Right lobe of liver (tissue), 6 donors: ENCODE measurements around the gene PPP1CB. TPM values are rescaled to one million over a fixed set of nuclear protein-coding genes. Genes with fewer than 3 reads are reported as not detected.

Experiments used
- ATAC-seq, 4 donors: fragments of 200-7000 bp; cut with Tn5 transposase; one replicate each; pipeline ENCODE4 v1.9.1; 2020; ENCODE audit warnings: mild to moderate bottlenecking in 4 of 4, moderate library complexity in 4 of 4
- DNase-seq, 3 donors: peaks; one replicate each; pipeline ENCODE4 v3.0.0-alpha.2; 2020
- H3K27ac ChIP-seq, 3 donors: fragments of 200-600 bp; one replicate each; pipeline ENCODE4 v1.8.0; 2022
- H3K27me3 ChIP-seq, 2 donors: fragments of 200-600 bp; one replicate each; pipeline ENCODE4 v1.8.0; 2022
- H3K36me3 ChIP-seq, 4 donors: fragments of 200-600 bp; sonication (generic) in 1 of 4; one replicate each; pipeline versions ENCODE4 v1.5.1 to v1.8.0; 2017 to 2022; ENCODE audit warnings: control low read depth in 1 of 4
- H3K4me1 ChIP-seq, 4 donors: fragments of 200-600 bp; sonication (generic) in 1 of 4; one replicate each; pipeline versions ENCODE4 v1.5.1 to v1.8.0; 2017 to 2022; ENCODE audit warnings: control low read depth in 1 of 4
- H3K4me3 ChIP-seq, 3 donors: fragments of 200-600 bp; one replicate each; pipeline ENCODE4 v1.8.0; 2022
- H3K9me3 ChIP-seq, 4 donors: fragments of 200-600 bp; sonication (generic) in 1 of 4; one replicate each; pipeline versions ENCODE4 v1.5.1 to v1.8.0; 2017 to 2022; ENCODE audit warnings: control low read depth in 1 of 4
- POLR2A ChIP-seq: fragments of 450-650 bp; IDR thresholded peaks from one replicate; pipeline ENCODE4 v1.6.1; 2017; ENCODE audit warnings: antibody characterized with exemption, mild to moderate bottlenecking
- WGBS: methylation state at CpG from one replicate; pipeline ENCODE4 v1.1.6; 2018; ENCODE audit warnings: low coverage, low lambda C conversion rate; ENCODE audit not compliant: insufficient coverage; ENCODE audit errors: missing lambda C conversion rate; 5-methylcytosine and 5-hydroxymethylcytosine counted together
- intact Hi-C, 2 donors: fragments of 100-400 bp; cut with DNase I; formaldehyde crosslinking; loops; one replicate each; pipeline versions ENCODE4 v1.11.2 to v1.14.1; 2022
- total RNA-seq, 6 experiments: library from RNA; depleted of rRNA in 2 of 6; stranded (reverse); fragments of >200 nt in 2 of 6; fragmentation: NEBNext Ultra II Directional in 3 of 6; extraction: Animal tissue kit (Norgen Biotek cat#: 25700) in 3 of 6; gene quantifications; one replicate each; pipeline versions ENCODE4 v1.1.0 to v1.2.4, GENCODE V29; 2016 to 2023
- TF ChIP-seq, protein P1 (sequence below), 4 donors: fragments of 200-600 bp in 3 of 4; fragments of 450-650 bp in 1 of 4; IDR thresholded peaks; one replicate each; pipeline versions ENCODE4 v1.5.1 to v1.8.0; 2016 to 2022; ENCODE audit warnings: antibody characterized with exemption in 4 of 4, mild to moderate bottlenecking in 2 of 4
- donor health status: DM: no; HTN: yes; CAD: no.
- donor health status: DM: no; HTN: no; CAD: no.
- donor health status: DM: no; HTN: no; CAD: no.
- donor health status: DM: no; HTN: yes; CAD: no.
- donor health status: DM: no; HTN: yes; CAD: no.

Gene PPP1CB
- total RNA-seq, 6 experiments from 2014 or later = 55.7 to 86.3 (median 71.4) TPM

DNA sequence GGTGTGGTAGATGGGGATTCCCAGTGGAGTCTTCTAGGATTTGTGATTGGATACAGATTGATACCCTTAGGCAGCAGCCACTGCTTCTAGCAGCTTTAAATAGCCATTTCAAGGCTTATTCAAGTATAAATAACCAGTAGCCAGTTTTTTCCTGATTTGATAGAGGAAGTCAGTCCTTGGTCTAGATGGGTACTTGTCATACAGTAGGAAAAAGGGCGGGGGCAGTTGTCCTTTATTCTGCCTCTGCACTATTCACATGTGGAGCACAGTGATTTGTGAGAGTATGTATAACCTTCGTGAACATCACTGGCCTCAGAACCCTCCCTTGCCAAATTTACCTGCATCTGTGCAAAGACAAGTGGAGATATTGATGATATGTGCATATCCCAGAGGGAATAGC, 6.8 kb downstream of the PPP1CB start:
- no peak overlapping the region for H3K4me3 ChIP-seq
- no peaks in the 10 kb centered on the region for H3K9me3 ChIP-seq
- intact Hi-C loops = loop anchor here in 1 of 2 donors (10.0 kb wide), 1 partner anchor 144 kb away; no protein-coding TSS in a partner anchor
- WGBS = 94% methylated on average over 2 of the region's 2 CpGs
- H3K27ac ChIP-seq = no peak overlapping the region
- DNase-seq = no peak
- H3K4me1 ChIP-seq = peaks cover 0 to 42% (median 13%) of the 10 kb centered on the region in 4 donors
- peak in 1 of 4 donors; percentile 19 for ATAC-seq
- TF ChIP-seq, protein P1, sequence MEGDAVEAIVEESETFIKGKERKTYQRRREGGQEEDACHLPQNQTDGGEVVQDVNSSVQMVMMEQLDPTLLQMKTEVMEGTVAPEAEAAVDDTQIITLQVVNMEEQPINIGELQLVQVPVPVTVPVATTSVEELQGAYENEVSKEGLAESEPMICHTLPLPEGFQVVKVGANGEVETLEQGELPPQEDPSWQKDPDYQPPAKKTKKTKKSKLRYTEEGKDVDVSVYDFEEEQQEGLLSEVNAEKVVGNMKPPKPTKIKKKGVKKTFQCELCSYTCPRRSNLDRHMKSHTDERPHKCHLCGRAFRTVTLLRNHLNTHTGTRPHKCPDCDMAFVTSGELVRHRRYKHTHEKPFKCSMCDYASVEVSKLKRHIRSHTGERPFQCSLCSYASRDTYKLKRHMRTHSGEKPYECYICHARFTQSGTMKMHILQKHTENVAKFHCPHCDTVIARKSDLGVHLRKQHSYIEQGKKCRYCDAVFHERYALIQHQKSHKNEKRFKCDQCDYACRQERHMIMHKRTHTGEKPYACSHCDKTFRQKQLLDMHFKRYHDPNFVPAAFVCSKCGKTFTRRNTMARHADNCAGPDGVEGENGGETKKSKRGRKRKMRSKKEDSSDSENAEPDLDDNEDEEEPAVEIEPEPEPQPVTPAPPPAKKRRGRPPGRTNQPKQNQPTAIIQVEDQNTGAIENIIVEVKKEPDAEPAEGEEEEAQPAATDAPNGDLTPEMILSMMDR (IDR thresholded peaks at IDR 0.05) = no peak
- no peak for TF ChIP-seq POLR2A
- H3K27me3 ChIP-seq = no peaks in the 10 kb centered on the region
- peaks cover 0 to 3% (median 0%) of the 10 kb centered on the region in 4 donors for H3K36me3 ChIP-seq

DNA sequence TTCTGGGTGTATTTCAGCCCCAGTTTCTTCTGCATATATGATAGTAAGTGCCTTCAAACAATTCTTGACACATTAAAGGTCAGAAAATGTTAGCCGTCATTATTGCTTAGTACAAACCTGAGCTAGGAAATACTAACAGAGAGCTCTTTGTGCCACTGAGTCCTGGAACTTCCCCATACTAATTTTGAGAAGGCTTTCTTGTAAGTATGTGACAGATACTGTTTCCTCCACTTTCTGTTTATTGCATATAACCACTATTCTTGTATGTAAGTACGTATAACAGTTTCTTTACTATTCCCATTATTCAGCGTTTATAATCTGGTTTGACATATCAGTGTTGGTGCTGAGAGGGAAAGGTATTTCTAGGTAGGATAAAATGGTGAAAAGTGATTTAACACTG, 9.8 kb downstream of the PPP1CB start:
- no peak overlapping the region for H3K27ac ChIP-seq
- TF ChIP-seq, protein P1 (IDR thresholded peaks at IDR 0.05) = no peak
- no peak for TF ChIP-seq POLR2A
- no peak for ATAC-seq
- peaks cover 0 to 3% (median 0%) of the 10 kb centered on the region in 4 donors for H3K36me3 ChIP-seq
- DNase-seq = no peak
- 85% methylated on average over 3 of the region's 3 CpGs for WGBS
- no peaks in the 10 kb centered on the region for H3K27me3 ChIP-seq
- peaks cover 0 to 25% (median 9%) of the 10 kb centered on the region in 4 donors for H3K4me1 ChIP-seq
- H3K9me3 ChIP-seq = no peaks in the 10 kb centered on the region
- H3K4me3 ChIP-seq = no peak overlapping the region
- intact Hi-C loops = no loop called here

GRCh38 chr2:28764909-28765711, 13.5 kb downstream of the PPP1CB start:
- no peaks in the 10 kb centered on the region for H3K9me3 ChIP-seq
- DNase-seq (no peak), ATAC-seq (no peak)
- TF ChIP-seq, protein P1 (IDR thresholded peaks at IDR 0.05) = no peak
- no peak for TF ChIP-seq POLR2A
- H3K27me3 ChIP-seq = no peaks in the 10 kb centered on the region
- no peak overlapping the region for H3K4me3 ChIP-seq
- peaks cover 0 to 35% (median 10%) of the 10 kb centered on the region in 4 donors for H3K4me1 ChIP-seq
- H3K36me3 ChIP-seq = peaks cover 0 to 3% (median 0%) of the 10 kb centered on the region in 4 donors
- 93% methylated on average over 8 of the region's 8 CpGs for WGBS
- H3K27ac ChIP-seq = no peak overlapping the region
- intact Hi-C loops = no loop called here

GRCh38 chr2:28766070-28766469, 14.4 kb downstream of the PPP1CB start:
- 91% methylated on average over 2 of the region's 2 CpGs for WGBS
- ATAC-seq (no peak), DNase-seq (no peak)
- intact Hi-C loops = no loop called here
- H3K36me3 ChIP-seq = no peaks in the 10 kb centered on the region
- no peak overlapping the region for H3K27ac ChIP-seq
- no peaks in the 10 kb centered on the region for H3K9me3 ChIP-seq
- H3K4me3 ChIP-seq = no peak overlapping the region
- TF ChIP-seq, protein P1 (IDR thresholded peaks at IDR 0.05) = no peak
- no peak for TF ChIP-seq POLR2A
- peaks cover 0 to 35% (median 10%) of the 10 kb centered on the region in 4 donors for H3K4me1 ChIP-seq
- H3K27me3 ChIP-seq = no peaks in the 10 kb centered on the region
